GM19438 (cell line): Measurements from ENCODE around the gene MSI1.
"Not testable (repeated sequence)": the region's sequence is repeated elsewhere in the genome, so short reads cannot be mapped to it uniquely, and the experiment has no call there.

Experiments used
- ATAC-seq: cut with Tn5 transposase; IDR thresholded peaks from one replicate; pipeline ENCODE4 v1.9.1; 2021; ENCODE audit warnings: low read depth; ENCODE audit not compliant: unreplicated experiment

Gene MSI1

DNA sequence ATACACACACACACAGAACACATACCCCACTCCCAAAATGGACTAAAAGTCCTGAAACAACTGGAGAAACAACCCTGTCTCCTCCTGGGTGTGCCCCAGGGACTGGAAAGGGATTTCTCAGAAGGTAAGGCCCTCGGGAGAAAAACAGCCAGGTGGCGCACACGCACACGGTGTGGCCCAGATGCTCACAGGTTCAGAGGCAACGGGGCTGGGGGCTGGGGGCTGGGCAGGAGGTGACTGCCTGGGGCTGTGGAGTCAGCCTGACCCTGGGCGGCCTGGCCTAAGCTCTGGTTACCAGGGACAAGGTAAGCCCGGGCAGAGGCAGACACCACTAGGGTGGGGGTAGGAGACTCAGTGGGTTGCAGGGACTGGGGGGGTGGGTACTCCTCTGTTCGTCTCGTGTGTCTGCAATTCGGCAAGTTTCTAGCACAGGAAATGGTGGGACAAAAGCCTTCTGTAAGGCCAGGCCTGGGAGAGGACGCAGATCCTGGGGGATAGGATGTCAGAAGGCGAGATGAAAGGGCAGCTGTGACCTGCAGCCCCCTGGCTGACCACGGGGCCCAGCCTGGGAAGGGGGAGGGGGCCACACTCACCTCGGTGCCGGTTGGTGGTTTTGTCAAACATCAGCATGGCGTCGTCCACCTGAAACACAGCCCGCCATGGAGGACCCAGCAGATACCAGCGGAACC, 10.4 kb downstream of the MSI1 start:
- no peak for ATAC-seq

DNA sequence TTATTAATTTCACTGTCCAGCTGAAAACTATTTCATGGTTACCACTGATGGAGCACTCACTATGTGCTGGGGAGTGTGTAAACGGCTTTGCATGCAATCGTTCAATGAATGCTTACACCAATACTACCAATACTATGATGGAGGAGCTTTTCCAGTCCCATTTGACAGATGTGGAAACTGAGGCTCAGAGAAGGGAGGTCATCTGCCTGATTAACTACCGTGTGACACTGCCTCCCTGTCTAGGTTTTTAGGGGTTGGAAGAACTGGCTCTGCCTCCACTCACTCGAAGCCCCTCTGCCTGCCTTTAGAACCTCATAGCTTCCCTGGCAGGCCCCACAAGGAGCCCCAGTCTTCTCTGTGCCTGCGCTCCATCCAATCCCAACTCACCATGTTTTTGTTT, 11.9 kb downstream of the MSI1 start:
- ATAC-seq, result no peak

DNA sequence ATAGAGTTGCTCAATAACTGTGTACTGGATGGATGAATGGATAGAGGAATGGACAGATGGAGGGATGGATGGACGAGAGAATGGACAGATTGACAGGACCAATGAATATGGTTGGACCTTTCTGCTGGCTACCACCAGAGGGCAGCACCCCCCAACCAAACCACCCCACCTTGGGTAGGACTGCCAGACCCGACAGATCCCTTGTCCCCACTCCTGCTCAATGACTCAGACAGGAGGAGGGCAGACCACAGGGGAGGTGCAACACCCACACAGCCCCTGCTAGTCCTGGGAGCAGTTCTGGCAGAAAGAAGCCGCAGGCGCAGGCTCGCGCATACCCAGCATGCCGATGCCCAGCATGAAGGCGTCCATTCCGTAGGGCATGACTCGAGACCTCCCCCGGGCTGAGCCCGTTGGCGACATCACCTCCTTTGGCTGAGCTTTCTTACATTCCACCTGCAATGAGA, 12.4 kb downstream of the MSI1 start:
- no peak for ATAC-seq

DNA sequence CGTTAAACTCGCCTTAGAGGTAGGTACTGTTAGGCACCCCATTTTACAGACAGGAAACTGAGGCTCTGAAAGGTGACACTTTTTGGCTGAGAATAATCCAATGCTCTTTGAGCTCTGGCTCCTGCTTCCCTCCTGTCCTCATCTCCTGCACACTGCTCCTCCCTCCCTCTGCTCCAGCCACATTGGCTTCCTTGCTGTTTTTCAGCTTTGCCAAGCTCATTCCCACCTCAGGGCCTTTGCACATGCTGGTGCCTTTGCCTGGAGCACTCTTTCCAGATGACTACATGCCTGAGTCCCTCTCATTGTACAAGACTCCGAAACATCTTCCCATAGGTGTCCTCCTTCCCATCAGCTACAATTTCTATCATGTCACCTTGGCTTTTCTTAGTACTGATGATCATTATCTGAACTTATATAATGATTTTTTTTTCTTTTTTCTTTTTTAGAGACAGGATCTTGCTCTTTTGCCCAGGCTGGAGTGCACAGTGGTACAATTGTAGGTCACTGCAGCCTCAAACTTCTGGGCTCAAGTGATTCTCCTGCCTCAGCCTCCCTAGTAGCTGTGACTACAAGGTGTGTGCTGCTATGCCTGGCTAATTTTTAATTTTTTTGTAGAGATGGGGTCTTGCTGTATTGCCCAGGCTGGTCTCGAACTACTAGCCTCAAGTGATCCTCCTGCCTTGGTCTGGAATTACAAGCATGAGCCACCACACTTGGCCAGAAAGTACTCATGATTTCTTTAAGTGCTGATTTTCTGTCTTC, 15.2 kb downstream of the MSI1 start:
- no peak for ATAC-seq

DNA sequence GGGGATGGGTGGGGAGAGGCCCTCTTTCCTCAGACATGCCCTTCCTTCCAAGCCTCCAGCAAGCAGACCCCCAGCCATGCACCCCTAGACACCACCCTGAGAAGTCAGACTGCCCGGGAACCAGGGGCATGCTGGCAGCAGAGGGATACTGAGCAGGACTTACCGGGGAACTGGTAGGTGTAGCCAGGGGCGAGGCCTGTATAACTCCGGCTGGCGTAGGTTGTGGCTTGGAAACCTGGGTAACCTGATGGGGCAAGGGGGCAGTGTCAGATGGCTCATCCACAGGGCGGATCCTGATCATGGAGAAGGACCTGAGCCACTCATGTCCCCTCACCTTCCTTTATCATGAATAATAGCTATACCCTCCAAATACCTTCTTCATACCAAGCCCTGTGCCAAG, 15.8 kb downstream of the MSI1 start:
- no peak for ATAC-seq

DNA sequence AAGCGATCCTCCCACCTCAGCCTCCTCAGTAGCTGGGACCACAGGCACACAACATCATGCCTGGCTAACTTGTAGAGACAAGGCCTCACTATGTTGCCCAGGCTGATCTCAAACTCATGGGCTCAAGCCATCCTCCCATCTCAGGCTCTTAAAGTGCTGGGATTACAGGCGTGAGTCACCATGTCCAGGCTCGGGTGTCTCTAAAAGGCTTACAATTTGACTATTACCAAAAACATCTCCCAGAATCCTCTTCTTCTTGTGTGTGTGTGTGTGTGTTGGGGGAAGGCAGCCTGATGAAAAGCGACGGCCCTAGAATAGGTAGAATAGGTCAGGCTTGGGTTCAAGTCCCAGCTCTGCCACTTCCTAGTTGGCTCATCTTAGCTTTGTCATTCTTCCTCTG, 16.8 kb downstream of the MSI1 start:
- no peak for ATAC-seq

DNA sequence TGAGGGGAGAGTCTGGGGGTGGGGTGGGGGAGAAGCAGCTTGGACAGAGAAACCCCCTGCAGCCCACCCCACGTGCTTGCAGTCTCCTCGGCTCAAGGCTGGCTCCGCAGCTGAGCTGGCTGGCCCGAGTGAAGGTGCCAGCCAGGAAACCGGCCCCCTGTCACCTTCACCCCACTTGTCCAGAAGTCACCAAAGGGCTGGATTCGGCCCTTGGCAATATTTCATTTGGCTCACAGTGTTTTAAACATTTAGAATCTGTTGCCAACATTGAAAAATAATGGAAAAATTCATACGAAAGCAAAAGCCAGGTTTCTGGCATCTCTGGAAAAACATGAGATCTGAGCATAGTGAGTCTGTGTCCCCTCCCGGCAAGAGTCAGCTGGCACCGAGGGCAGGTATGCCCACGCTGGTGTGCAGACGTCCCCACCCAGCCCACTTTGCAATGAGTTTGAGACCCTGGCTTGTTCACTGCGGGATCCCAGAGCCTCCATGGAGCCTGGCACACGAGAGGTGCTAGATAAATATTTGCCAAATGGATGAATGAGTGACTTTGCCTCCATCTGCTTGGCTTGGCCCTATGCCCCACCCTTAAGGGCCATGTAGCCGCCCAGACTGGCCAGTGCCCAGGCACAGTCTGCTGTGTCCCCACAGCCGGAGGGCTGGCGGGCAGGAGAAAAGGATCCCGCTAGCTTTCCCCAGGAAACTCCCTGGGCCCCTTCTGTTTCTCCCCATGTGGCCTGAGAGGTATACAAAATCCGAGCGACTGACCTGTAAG, 18.2 kb downstream of the MSI1 start:
- ATAC-seq, result no peak

DNA sequence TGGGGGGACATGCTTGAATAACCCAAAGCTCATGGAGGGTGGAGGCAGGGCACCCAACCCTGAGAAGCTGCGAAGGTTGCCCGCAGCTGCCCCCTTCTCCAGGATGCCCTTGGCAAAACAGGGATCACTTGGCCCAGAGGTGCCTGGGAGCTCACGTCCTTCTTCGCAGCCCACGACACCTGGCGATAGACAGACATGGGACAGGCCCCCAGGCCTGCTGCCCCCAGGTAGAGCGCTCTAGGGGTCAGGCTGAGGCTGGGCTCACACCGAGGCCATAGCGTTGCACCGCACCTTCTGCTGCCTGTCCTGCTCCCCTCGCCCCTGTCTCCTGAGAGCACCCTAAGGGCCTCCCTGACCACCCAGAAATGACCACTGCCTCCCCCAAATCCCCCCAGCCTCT, 21.2 kb downstream of the MSI1 start:
- no peak for ATAC-seq

DNA sequence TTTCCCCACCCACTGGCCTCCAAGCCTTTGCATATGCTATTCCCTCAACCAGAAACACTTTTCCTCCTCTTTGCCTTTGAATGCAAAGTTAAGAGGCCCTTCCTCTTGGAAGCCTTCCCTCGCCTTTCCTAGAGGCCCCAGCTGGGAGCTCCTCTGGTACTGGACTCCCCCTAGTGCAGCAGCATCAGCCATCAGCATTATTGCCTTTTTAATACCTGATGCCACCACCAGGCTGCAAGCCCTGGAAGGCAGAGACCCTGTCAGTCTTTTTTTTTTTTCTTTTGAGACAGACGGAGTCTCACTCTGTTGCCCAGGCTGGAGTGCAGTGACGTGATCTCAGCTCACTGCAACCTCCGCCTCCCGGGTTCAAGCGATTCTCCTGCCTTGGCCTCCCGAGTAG, 22.3 kb downstream of the MSI1 start:
- ATAC-seq, result no peak

DNA sequence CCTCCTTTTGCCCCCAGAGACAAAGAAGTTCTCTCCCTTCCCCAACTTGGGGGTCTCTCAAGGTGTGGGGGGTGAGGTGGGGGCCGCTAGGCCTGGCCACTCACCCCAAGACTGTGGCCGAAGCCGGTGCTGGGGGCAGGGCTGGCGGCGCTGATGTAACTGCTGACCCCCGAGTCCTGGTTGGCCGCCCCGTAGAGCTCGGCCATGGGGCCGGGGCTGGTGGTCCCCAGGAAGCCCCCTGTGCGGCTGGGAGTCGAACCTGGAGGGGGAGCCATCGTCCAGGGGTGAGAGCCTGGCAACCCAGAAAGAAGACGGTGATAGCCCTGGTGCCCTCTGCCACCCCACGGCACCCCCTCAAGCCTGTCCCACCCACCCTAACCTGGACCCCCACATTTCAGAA, 22.9 kb downstream of the MSI1 start:
- ATAC-seq, result no peak

DNA sequence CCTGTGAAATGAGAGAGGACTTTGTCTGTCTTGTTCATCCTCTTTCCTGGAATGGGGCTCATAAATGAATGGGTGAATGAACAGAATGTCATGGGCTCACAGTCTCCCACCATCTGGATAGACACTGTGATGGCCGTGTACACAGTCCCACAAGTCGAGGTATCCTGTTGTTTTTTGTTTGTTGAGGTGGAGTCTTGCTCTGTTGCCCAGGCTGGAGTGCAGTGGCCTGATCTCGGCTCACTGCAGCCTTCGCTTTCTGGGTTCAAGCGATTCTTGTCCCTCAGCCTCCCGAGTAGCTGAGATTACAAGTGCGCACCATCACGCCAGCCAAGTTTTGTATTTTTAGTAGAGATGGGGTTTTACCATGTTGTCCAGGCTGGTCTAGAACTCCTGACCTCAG, 25.3 kb downstream of the MSI1 start:
- ATAC-seq, result no peak

DNA sequence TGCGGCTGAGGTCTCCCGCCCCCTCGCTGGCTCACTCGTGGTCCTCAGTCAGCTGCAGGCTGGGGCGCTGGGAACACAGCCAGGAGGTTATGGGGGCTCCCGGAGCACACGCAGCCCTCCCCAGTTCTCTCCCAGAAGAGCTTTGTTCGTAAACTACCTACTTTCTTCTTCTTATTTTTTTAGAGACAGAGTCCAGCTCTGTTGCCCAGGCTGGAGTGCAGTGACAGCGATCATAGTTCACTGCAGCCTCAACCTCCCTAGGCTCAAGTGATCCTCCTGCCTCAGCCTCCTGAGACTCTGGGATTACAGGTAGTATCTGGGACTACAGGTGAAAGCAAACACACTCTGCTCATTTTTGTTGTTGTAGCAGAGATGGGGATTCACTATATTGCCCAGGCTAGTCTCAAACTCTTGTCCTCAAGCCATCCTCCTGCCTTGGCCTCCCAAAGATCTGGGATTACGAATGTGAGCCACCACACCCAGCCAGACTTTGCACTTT, 25.9 kb downstream of the MSI1 start:
- ATAC-seq, result no peak

DNA sequence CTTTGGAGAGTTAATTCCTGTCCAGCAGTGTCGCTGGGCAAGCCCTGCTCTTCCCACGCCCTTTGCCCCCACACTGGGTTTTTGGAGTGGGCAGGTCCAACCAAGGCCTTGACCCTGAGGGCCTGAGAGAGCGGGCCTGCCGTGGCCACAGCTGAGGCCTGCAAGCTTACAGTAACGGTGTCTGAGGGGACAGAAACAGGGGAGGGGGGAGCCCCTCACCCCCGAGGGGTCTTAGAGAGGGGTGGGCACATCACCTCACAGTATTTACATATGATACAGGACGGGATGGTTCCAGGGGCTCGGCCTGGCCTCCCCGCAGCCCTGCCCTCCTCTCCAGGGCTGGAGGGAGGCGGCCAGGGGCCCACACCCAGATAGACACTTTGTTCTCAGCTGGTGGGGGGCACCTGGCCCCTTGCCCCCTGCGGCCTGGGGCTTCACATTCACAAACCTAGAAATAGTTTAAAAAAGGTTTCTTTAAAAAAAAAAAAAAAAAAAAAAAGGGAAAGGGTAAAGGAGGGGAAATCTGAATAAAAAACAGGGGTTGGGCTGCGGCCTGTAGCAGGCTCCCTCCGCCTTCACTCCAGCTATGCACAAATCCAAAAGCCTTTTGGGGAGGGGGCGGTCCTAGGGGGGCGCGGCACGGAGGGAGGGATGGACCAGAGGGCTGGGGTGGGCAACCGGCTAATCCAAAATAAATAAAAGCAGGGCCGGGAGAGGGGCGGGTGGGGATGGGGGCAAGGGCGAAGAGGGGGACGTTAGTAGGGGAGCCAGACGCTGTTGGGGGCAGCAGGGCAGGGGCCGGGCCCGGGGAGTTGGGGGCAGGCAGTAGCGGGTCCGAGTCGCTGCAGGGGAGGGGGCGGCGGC, 26.6 kb downstream of the MSI1 start:
- ATAC-seq, result no peak

DNA sequence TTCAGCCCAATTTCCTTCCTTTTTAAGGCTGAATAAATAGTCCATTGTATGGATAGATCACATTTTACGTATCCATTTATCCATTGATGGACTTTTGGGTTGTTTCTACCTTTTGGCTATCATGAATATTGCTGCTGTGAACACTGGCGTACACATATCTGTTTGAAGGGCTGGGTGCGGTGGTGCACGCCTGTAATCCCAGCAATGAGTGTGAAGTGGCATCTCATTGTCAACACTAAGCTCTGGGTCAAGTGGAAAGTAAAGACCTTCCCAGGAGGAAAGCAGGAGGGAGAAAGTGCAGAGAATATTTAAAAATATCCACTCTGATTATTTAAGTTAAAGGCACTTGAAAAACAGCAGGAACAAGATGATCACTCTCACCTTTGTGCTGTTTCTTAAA, 29.7 kb downstream of the MSI1 start:
- ATAC-seq, result no peak

DNA sequence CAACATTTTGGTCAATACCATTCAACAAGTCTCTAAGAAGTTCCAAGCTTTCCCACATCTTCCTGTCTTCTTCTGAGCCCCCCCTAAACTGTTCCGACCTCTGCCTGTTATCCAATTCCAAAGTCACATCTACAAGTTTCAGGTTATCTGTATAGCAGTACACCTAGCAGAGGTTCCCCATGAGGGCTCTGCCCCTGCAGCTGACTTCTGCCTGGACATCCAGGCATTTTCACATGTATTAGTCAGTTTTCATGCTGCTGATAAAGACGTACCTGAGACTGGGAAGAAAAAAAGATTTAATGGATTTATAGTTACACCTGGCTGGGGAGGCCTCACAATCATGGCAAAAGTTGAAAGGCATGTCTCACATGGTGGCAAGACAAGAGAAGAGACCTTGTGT, 31.2 kb downstream of the MSI1 start:
- ATAC-seq, result no peak

DNA sequence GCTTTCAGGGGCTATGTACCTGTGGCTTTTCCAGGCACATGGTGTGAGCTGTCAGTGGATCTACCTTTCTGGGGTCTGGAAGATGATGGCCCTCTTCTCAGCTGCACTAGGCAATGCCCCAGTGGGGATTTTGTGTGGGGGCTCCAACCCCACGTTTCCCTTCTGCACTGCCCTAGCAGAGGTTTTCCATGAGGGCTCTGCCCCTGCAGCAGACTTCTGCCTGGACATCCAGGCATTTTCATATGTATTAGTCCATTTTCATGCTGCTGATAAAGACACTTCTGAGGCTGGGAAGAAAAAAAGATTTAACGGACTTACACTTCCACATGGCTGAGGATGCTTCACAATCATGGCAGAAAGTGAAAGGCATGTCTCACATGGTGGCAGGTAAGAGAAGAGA, 32.6 kb downstream of the MSI1 start:
- not testable (repeated sequence) for ATAC-seq

DNA sequence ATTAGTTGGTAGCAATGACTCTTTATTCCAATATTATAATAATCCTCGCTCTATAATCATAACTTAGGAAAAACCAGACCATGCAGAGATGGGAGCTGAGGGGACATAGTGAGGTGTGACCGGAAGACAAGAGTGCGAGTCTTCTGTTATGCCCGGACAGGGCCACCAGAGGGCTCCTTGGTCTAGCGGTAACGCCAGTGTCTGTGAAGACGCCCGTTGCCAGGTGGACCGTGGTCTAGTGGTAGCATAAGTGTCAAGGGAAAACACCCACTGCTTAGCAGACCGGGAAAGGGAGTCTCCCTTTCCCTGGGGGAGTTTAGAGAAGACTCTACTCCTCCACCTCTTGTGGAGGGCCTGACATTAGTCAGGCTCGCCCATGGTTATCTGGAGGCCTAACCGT, 33.5 kb downstream of the MSI1 start:
- ATAC-seq, result not testable (repeated sequence)

DNA sequence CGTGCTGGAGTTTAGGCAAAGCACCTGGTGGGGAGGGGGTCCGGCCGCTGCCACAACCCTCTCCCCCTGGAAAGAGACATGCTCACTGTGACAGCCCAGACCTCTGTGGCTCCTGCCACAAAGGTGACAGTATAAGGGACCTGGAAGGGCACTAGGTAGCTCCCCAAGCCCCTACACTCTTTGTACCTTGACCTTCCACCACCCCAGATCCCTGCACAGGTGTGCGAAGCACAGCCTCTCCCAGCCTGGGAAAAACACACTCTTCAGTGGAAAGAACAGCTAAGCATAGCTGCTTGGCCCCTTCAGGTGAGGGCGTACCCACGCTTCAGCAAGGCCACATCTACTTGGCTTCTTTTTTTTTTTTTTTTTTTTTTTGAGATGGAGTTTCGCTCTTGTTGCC, 36.4 kb downstream of the MSI1 start:
- ATAC-seq, result no peak

DNA sequence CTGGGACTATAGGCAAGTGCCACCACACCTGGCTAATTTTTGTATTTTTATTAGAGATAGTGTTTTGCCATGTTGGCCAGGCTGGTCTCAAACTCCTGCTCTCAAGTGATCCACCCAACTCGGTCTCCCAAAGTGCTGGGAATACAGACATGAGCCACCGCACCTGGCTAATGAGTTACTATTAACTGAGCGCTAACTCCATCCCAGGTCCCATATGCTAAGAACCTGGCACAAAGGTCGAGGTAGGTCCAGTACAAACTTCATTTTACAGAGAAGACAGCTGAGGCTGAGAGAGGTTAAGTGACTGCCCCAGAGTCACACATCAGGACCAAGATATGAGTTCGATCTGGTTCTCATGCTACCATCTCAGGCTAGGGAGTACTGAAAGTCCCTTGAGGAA, 36.9 kb downstream of the MSI1 start:
- no peak for ATAC-seq

DNA sequence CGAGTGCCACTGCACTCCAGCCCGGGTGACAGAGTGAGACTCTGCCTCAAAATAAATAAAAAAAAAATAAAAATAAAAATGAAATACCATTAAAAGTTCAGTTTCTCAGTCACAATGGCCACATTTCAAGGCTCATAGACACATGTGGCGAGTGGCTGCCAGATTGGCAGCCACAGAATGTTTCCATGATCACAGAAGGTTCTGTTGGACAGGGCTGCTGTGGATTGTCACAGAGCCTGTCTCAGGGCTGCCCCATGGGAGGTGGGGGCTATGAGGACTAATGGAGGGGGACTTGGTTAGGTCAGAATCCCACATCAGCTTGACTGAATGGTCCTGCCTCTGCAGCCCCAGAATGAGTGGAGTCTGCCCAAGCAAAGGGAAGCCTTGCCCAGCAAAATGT, 37.6 kb downstream of the MSI1 start:
- ATAC-seq, result no peak
